ENCODE measurements around the gene RAB6A.

RAB6A gene

DNA sequence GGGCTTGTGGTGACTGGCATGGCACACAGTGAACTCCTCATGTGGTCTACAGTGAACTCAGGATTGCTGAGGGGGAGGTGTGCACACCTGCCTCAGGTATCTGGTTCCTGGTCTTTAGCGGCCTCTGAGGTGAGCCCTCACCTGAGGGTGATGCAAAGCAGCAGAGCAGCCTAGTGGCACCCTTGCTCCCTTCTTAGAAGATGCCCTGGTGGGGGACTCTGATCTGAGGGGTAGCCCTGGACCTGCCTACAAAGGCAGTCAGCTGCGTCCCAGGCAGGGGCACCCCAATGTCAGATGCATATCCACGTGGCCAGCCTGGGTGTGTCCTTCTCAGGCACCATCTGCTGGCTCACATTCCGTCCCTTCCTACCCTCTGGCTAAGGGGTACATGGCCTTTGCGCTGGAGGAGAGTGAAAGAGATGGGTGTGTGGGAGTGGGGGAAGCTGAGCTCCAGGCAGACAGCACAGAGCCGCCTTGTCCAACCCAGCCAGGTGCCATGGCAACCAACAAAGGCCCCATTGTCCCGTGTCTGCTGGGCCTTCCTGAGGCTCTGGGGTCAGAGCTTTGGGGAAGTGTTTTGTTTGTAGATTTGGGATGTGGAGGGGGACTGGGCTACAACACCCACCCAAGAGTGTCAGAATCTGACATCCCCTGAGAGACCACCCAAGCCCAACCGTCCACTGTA is 108.7 kb downstream of the RAB6A start:
- no peak for DNase-seq

DNA sequence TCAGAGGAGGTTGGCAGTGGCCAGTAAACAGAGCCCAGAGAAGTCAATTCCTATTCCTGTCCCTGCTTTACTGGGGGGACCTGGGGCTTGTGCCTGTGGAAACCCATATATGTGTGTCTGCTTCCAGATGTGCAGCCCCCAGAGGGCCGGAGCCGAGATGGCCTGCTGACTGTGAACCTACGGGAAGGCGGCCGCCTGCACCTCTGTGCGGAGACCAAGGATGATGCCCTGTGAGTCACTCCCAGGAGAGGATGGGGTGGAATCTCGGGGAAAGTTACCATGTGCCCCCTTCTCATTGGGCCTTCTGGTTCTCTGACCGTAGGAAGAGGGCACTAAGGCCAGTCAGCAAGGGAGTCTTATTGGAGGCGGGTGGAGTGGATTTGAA is 109.2 kb downstream of the RAB6A start:
- no peak for DNase-seq

DNA sequence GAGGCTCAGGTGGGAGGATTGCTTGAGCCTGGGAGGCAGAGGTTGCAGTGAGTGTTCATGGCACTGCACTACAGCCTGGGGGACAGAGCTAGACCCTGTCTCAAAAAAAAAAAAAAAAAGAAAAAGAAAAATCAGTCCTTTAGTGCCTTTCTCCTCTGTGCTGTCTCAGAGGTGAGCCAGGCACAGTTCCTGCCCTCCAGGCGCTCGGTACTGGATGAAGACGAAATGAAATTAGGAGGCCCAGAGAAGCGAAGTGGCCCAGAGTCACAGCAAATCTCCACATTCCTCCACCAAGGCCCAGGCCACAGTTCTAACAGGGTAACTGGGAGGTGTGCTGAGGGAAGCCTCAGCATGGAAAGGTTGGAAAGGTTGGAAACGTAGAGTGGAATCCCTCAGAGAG is 109.6 kb downstream of the RAB6A start:
- no peak for DNase-seq

DNA sequence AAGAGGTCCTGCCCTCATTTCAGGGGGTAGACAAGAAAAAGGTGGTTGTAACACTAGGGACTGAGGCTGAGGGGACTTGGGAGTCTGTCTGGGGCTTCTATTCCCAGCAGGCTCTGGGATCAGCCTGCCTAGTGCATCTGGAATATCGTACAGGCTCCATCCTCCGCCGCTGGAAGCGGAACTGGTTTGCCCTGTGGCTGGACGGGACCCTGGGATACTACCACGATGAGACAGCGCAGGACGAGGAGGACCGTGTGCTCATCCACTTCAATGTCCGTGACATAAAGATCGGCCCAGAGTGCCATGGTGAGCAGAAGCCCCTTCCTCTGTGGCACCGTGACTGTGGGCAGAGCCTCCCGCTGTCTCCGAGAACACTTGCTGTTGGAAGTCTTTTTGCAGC is 110.5 kb downstream of the RAB6A start:
- no peak for DNase-seq

DNA sequence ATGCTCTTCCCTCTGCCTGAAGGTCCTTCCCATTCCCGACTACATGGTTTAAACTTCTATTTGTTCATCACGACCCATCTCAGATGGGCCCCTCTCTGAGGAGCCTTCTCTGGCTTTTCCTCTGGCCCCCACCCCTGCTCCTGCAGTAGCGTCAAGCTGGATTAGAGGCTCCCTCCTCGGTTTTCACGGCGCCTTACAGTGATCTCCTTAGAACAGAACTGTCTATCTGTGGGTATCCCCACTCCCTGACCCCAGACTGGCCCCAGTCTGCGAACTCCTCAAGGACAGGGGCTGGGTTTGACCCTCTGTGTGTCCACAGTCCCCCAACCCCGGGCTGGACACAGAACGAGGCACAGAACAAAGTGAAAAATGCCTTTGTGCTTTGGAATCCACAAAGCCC is 111.7 kb downstream of the RAB6A start:
- no peak for DNase-seq

DNA sequence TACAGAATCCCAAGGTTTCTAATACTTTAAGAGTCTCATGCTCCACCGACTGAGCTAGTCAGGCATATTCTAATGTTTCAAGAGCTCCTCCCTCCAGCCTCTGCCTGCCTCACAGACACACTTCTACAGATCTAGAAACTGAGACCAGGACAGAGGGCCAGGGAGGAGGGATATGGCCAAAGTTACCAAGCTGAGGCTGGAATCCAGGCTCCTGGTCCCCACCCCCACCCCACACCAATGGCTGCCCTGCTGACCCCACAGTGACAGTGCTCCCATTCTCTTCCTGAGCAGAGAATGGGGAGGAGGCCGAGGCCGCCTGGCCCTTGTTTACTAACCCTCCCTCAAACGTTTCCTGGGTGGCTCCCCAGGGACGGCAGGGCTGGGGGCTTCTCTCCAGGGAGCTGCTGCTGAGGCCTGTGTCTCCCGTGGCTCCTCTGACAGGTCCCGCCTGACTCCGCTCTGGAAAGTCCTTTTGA is 112.3 kb downstream of the RAB6A start:
- no peak for DNase-seq

DNA sequence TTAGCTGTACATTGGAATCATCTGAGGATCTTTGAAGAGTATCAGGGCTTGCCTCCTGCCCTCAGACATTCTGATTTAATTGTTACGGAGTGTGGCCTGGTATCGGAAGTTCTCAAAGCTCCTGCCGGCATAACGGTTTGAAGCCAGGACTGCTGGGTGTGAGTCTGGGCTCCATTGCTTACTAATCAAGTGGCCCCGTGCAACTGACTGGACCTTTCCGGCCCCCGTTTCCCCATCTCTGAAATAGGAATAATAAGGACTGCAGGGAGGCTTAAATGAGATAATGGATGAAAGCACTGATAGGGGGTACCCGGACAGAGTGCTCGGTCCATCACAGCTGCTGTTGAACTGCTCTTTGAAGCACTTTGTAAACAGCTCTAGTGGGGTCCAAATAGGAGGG is 112.8 kb downstream of the RAB6A start:
- no peak for DNase-seq

DNA sequence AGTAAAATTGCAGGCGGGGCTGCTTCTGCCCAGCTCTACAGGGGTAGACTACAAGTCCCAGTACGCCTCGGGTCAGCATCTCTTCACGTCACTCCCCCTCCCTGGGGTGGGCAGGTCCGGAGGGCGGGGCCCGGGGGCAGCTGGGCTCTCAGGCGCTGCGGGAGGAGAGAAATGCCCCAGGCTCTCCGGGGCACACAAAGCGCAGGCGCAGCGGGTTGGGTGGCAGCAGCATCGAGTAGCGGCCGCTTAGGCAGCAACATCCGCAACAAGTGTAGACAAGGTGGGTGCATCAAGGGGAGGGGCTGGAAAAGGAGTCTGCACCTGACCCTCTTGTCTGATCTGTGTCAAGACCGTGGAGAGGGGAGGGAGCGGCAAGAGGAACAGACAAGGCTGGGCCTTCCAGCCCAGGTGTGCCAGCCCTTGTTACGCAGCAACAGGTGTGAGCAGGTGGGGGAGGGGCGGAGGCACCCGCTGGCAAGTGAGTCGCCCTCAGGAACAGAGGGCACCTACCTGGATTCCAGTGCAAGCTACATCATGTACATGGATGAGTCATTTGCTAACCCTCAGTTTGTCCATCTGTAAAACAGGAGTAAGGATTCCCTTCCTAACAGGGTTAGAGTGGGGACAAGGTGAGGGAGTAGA is 113.3 kb downstream of the RAB6A start:
- DNase-seq: peak; percentile 83 to 93 (median 90)

DNA sequence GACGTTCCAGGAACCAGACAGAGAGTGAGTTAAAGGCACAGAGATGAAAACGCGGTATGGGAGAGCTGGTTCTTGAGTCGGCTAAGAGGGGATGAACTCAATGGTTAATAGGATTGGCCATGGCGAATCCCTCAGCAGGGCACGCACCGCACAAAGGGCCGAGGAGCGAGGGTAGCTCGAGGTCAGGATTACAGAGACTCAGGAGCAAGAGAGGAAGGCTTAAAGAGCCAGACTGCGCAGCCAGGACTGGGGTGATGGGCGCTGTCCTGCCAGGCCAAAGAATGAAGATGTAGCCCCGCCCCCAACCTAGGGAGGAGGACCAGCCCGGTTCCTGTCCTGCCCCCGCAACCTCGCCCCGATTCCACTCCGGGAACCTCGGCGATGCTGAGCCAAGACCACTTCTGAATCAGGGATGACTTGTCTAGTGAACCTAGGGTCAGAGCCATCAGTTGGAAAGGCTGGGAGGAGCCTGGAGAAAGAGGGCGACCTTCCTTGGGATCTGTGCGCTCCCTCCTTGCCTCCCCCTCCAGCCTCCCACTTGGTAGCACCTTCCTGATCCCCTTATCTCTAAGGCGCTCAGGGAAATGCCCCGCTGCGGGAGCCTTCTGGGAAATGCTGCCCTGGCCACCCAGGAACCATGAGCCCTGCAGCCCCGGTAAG is 114.8 kb downstream of the RAB6A start, which contains the start of gene PLEKHB1:
PLEKHB1 (plus strand) TSS at position 610 of the 660 bp plus-strand sequence; CDS start at position 638, 28 bp downstream.
- no peak for DNase-seq

DNA sequence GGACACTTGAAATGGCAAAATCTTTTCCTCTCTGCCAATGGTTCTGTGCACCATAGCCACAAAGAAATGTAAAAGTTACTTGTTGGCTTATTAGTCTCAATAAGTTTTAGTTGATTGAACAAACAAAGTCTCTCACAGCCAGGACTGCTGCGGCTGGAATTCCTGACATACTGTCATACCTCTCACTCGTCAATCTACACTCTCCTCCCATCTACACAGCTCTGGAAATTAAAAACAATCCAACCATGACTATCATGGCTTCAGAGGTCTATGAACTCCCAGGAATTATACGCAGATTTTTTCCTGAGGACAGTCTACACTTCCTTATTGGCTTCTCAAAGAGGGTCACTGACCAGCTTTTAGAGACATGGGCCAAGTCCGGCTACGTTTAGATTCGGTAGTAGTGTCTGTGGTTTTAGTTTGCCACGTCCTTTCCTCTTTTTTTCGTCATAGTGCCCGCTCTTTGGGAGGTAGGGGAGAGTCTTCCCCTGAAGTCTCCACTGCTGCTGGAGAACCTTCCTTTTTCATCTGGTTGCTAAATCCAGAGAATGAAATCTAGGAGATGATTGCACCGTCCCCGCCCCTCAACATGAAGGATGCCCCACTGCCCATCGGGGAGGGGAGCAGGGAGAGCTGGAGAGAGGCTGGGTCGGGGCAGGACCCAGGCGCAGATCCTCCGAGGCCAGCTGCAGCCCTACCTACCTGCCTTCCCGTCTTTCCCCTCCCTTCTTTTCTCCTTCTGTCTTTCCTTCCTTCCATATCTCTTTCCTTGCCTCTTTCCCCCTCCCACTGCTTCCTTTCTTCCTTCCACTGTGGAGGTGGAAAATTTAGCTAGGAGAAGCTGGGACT is 115.5 kb downstream of the RAB6A start:
- DNase-seq: peak; percentile 54 to 71 (median 58)

DNA sequence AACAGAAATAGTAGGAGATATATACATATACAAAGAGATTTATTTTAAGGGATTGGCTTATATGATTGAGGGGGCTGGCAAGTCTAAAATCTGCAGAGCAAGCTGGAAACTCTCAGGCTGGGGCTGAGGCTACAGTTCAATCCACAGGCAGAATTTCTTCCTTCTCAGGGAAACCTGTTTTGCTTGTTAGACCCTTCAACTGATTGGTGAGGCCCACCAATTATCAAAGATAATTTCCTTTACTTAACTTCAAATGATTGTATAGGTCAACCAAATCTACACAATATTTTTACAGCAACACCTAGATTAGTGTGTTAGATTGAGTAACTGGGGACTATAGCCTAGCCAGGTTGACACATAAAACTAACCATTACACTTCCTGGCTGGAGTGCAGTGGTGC is 119.2 kb downstream of the RAB6A start:
- no peak for DNase-seq

DNA sequence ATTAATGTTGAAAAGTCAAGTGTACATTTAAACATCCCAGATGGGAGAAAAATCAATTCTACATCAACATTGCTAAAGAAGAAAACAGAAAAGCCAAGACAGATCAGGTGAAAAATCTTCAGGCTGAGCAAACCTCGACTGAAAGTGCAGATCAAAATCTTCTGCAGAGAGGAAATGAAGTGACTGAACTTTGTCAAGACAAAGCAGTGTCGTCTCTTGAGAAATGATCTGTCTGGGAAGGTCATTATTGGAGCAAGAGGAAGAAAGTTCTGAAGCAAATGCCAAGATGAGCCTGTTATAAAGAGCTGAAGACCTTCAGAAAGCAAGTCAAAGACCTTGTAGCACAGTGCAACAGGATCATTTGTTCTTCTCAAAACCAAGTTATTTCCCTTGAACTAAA is 120.3 kb downstream of the RAB6A start:
- peak in 3 of 4 experiments; percentile 29 to 58 (median 46) for DNase-seq

DNA sequence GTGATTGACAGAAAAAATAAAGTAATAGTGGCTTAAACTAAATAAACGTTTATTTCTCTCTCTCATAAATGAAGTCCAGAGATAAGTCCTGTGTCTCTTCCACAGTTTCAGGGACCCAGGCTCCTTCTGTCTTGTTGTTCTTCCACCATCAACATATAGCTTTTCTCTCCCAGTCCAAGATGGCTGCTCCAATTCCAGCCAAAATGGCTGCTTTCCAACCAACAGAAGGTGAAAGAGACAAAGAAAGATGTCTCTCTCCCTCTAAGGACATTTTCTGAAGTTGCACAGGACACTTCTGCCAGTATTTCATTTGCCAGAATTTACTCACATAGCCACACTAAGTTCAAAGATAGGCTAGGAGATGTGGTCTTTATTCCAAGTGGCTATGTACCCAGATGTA is 123.9 kb downstream of the RAB6A start:
- no peak for DNase-seq

DNA sequence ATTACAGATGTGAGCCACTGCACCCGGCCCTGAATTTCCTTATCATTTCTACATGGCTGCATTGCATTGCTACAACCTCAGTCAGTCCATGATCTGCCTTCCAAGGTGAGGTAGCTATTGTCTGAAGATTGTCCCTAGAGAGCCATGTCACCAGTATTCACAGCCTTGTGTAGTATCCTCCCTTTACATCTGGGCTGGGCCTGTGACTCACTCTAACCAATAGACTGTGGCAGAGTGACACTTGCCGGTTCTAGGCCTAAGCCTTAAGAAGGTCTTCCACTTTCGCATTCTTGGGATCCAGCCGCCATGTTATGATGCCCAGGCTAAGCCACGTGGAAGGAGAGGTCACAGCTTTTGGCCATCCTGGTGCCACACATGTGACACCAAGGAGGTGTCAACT is 124.6 kb downstream of the RAB6A start:
- DNase-seq: no peak

DNA sequence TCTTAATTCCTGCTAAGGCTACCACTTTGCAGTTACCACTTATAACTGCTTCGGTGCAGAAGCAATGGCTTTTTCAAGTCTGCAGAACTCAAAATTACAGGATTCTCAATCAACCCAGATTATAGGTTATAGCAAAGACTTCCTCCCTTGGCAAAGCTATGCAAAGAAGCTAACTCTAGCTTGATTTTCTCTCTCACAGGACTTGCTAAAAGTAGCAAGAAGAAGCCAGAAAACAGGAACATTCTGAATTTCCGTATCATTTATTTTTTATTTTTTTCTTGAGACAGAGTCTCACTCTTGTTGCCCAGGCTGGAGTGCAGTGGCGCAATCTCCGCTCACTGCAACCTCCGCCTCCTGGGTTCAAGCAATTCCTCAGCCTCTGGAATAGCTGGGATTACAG is 125.2 kb downstream of the RAB6A start:
- DNase-seq: peak in 2 of 4 experiments; percentile 53 to 57

DNA sequence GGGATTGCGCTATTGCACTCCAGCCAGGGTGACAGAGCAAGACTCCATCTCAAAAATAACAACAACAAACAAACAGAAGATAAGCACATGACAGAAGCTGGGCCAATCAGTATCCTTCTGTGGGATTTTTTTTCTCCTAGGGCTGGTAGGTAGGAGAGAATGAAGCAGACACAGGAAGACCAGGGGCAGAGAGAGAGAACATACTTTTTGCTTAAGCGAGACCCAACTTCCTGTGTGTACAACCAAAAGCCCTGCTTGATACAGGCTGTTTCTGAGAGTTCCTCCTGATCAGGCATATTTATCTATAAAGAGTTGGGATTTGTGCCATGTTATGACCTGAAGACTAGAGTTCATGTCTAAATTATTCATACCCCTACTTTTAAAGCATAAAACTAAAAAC is 126.9 kb downstream of the RAB6A start:
- DNase-seq: no peak

DNA sequence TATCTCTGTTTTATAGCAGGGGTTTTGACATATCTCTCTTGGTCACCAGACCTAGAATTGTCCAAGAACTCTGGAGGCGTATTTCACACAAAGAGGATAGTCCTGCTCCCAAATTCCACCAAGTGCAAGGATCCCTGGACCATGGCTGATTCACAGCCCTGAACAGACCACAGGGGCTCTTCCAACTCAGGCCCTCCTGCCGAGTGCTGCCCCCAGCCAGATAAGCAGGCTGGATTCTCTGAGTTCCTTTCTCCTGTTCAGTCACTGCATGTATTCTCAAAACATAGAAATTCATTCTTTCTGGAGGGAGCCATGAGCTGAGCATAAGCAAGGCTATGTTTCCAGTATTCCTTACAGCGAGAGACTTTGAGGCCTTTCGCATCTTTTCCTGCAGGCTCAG is 127.9 kb downstream of the RAB6A start:
- DNase-seq: no peak

DNA sequence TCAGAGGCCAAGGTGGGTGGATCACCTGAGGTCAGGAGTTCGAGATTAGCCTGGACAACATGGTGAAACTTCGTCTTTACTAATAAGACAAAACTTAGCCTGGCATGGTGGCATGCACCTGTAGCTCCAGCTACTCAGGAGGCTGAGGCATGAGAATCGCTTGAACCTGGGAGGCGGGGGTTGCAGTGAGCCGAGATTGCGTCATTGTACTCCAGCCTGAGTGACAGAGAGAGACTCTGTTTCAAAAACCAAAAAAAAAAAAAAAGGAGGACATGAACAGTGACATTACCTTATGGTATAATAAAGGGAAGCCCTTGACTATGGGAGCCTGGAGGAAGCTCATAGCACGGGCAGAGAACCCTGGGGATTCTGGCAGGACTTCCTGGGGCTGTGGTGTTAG is 131.0 kb downstream of the RAB6A start:
- DNase-seq: peak in 2 of 4 experiments; percentile 13 to 21

DNA sequence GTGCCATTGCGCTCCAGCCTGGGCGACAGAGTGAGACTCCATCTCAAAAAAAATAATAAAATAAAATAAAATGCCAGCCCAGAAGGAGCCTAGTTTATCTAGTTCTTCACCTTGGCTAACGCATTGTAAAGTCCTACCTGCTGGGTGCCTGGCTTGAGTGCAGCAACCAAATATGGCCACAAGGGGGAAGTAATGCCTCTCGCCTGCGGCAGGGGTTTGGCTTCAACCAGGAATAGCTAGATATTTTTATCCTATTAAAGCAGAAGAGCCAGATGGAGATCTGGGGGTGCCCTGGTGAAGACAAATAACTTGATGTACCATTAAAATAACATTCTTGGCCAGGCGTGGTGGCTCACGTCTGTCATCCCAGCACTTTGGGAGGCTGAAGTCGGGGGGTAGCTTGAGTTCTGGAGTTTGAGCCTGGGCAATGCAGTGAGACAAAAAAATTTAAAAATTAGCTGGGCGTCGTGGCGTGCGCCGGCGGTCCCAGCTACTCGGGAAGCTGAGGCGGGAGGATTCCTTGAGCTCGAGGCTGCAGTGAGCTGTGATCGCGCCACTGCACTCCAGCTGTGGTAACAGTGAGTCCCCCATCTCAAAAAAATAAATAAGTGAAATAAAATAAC is 135.1 kb downstream of the RAB6A start:
- peak; percentile 76 to 87 (median 82) for DNase-seq
